Vagina (tissue), 2 donors: ENCODE data around the gene ITPR1.

Experiments
- POLR2A ChIP-seq, 2 donors: fragments of 450-650 bp; IDR thresholded peaks; one replicate each; pipeline ENCODE4 v1.6.1; 2017; ENCODE audit warnings: antibody characterized with exemption in 2 of 2, mild to moderate bottlenecking in 2 of 2, moderate library complexity in 2 of 2
- TF ChIP-seq, protein P1 (sequence below), 3 experiments: fragments of 450-650 bp in 2 of 3; fragments of 200-600 bp in 1 of 3; sonication (generic) in 1 of 3; IDR thresholded peaks; one replicate each; pipeline ENCODE4 v1.5.1; 2017 to 2019; ENCODE audit warnings: antibody characterized with exemption in 3 of 3, mild to moderate bottlenecking in 2 of 3, moderate library complexity in 2 of 3

DNA sequence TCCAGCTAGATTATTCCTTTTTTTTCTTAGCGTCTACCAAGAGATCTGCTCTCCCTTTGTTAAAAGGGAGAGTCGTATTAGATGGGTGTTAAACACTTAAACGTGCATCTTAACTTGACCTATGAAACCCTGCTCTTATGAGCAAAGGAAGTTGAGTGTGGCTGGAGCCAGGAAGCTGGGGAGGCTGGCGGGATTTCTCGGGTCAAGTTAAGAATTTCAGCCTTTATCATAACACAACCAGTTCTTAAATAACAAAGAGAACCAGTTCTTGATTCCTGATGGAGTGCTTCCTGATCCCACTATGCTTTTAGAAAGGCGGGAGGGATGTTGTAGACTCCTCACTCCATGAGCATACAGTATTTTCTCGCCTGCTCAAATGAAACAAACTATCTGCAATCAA, 215.1 kb downstream of the ITPR1 start:
- TF ChIP-seq, protein P1, sequence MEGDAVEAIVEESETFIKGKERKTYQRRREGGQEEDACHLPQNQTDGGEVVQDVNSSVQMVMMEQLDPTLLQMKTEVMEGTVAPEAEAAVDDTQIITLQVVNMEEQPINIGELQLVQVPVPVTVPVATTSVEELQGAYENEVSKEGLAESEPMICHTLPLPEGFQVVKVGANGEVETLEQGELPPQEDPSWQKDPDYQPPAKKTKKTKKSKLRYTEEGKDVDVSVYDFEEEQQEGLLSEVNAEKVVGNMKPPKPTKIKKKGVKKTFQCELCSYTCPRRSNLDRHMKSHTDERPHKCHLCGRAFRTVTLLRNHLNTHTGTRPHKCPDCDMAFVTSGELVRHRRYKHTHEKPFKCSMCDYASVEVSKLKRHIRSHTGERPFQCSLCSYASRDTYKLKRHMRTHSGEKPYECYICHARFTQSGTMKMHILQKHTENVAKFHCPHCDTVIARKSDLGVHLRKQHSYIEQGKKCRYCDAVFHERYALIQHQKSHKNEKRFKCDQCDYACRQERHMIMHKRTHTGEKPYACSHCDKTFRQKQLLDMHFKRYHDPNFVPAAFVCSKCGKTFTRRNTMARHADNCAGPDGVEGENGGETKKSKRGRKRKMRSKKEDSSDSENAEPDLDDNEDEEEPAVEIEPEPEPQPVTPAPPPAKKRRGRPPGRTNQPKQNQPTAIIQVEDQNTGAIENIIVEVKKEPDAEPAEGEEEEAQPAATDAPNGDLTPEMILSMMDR (IDR thresholded peaks at IDR 0.05): no peak
- TF ChIP-seq POLR2A (IDR thresholded peaks at IDR 0.05): no peak
